H1 (cell line): Measurements from ENCODE around the gene ANK3. TPM values are rescaled to one million over a fixed set of nuclear protein-coding genes. Genes with fewer than 3 reads are reported as not detected.

Source experiments
- CHD7 ChIP-seq: fragments of 300-600 bp; sonication (generic); IDR thresholded peaks from 2 replicates; pipeline ENCODE4 v1.7.1; 2012; ENCODE audit warnings: low read length, moderate library complexity, mild to moderate bottlenecking, inconsistent platforms; ENCODE audit not compliant: insufficient replicate concordance
- polyA plus RNA-seq, 7 experiments: library from polyadenylated mRNA; depleted of rRNA in 3 of 7; stranded (reverse) in 5 of 7; unstranded in 2 of 7; fragments of >200 nt in 5 of 7; fragments of 200-250 nt in 2 of 7; gene quantifications; 1 replicate in 5 of 7; 2 replicates in 1 of 7; 4 replicates in 1 of 7; pipeline versions ENCODE4 v1.2.1 to v1.2.3, GENCODE V29; 2011 to 2013; ENCODE audit warnings: missing spikeins in 2 of 7, mixed read lengths in 2 of 7
- total RNA-seq: library from RNA; stranded (reverse); fragmentation: NEBNext Ultra II Directional; extraction: Animal tissue kit (Norgen Biotek cat#: 25700); gene quantifications from 2 replicates; pipeline ENCODE4 v1.2.1, GENCODE V29; 2021

Gene ANK3
- total and polyA plus RNA-seq, 2 of the 8 experiments (the other 6 are each of a cell fraction or from before 2014, with no cell fraction given): 18.1 to 67.9 TPM

- no peak for TF ChIP-seq CHD7
Observed at GRCh38 chr10:60175441-60175971, 214.2 kb downstream of the ANK3 start (continued).
